NOMO-1 treated with dmso at 0.1 percent for 144 hours (cell line): ENCODE measurements around the gene LCP2.

Experiments
- DNase-seq: peaks from one replicate; lab custom pipeline; 2025; ENCODE audit not compliant: unreplicated experiment; lab: John Stamatoyannopoulos, UW

The LCP2 gene

GRCh38 chr5:170296935-170297588, 515 bp downstream of the LCP2 start:
- no peak for DNase-seq

GRCh38 chr5:170296036-170296934, 1.3 kb downstream of the LCP2 start:
- DNase-seq = no peak

GRCh38 chr5:170294556-170294955, 3.0 kb downstream of the LCP2 start:
- DNase-seq = no peak

GRCh38 chr5:170294057-170294456, 3.5 kb downstream of the LCP2 start:
- DNase-seq = no peak

- DNase-seq = peak; percentile 99
Observed at GRCh38 chr5:170293273-170293672, 4.3 kb downstream of the LCP2 start.

GRCh38 chr5:170292179-170293104, 5.1 kb downstream of the LCP2 start:
- DNase-seq = no peak

- DNase-seq = peak; percentile 23
Observed at GRCh38 chr5:170290498-170290897, 7.1 kb downstream of the LCP2 start.

GRCh38 chr5:170289764-170290163, 7.8 kb downstream of the LCP2 start:
- DNase-seq = peak; percentile 18

GRCh38 chr5:170289121-170289520, 8.5 kb downstream of the LCP2 start:
- DNase-seq = no peak

GRCh38 chr5:170288551-170288950, 9.0 kb downstream of the LCP2 start:
- no peak for DNase-seq

GRCh38 chr5:170288151-170288550, 9.4 kb downstream of the LCP2 start:
- DNase-seq = no peak

GRCh38 chr5:170287532-170287931, 10.0 kb downstream of the LCP2 start:
- DNase-seq = no peak

GRCh38 chr5:170286386-170286925, 11.1 kb downstream of the LCP2 start:
- DNase-seq = no peak

GRCh38 chr5:170285181-170285580, 12.4 kb downstream of the LCP2 start:
- DNase-seq = no peak

GRCh38 chr5:170284231-170284630, 13.3 kb downstream of the LCP2 start:
- no peak for DNase-seq

- DNase-seq = no peak
Observed at GRCh38 chr5:170283296-170283695, 14.3 kb downstream of the LCP2 start.

- DNase-seq = no peak
Observed at GRCh38 chr5:170280011-170280493, 17.5 kb downstream of the LCP2 start.

GRCh38 chr5:170279459-170279817, 18.1 kb downstream of the LCP2 start:
- DNase-seq = no peak

GRCh38 chr5:170278611-170279458, 18.7 kb downstream of the LCP2 start:
- peak; percentile 92 for DNase-seq

GRCh38 chr5:170277867-170278281, 19.7 kb downstream of the LCP2 start:
- DNase-seq = no peak
